KBM-7 (cell line): ENCODE measurements around the gene KIF1A.

Experiments
- DNase-seq: peaks from one replicate; pipeline ENCODE4 v3.0.0-alpha.2; 2015
- in situ Hi-C: fragments of 300-500 bp; cut with MboI; formaldehyde crosslinking; loops from 2 replicates; pipeline ENCODE4 v1.14.3; 2020; ENCODE audit warnings: low sequenced_read_pairs, low pct_unique_long_range_greater_than_20kb, mixed read lengths

KIF1A gene

DNA sequence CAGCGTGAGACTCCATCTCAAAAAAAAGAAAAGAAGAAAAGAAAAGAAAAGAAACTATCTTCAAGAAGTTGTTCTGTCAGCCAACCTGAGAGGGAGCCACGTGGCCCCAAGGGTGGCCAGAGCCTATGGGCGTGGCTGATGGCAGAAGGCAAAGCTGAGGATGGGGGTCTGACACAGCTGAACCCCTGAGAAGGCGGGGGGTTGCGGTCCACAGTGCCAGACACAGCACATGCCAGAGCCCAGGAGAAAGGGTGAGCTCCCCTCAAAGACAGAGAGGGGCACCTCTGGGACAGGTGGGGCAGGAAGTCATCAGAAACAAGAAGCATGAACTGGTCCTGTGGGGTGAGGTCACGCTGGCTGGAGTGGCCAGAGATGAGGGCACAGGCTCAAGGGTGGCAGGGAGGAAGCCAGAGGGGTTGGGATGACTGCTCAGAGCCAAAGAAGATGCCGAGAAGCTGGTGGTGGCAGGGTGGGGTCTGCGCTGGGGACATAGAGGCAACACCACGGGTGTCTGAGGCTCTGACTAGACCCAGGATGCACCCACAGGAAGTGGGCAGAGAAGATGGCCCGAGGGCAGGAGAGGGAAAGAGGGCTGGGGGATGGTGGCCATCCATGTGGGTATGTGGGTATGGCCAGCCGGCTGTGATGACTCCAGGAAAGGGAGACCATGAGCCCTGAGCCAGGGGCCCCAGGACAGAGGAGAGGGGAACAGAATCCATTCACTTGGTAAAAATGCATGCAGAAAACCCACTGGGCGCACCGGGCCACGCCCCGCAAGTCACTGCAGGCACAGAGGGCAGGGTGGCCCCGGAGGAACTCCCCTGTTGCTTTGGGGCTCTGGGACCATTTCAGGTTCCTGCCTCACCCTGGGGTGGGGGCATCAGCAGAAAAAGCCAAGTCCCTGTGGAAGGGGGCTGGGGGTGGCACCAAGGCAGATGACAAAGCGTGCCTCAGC is 8.4 kb downstream of the KIF1A start:
- no peak for DNase-seq
- in situ Hi-C loops: no loop called here

DNA sequence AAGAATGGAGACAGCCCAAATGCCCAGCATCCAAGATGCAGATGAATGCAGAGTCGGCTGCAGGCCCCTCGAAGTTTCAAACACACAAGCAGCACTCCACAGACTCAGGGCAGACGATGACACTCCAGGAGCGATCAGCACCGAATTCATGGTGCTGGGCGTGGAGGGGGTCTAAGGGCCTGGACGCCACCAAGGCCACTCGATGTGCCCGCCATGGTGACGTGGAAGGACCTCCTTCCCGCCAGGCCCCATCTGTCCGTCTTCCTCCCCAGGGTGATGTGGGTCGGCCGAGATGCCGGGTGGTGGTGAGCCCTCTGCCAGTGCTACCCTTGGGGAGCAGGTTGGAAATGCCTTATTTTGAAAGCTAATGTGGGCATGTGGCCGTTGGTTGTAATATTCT is 9.4 kb downstream of the KIF1A start:
- DNase-seq: no peak
- in situ Hi-C loops: no loop called here

DNA sequence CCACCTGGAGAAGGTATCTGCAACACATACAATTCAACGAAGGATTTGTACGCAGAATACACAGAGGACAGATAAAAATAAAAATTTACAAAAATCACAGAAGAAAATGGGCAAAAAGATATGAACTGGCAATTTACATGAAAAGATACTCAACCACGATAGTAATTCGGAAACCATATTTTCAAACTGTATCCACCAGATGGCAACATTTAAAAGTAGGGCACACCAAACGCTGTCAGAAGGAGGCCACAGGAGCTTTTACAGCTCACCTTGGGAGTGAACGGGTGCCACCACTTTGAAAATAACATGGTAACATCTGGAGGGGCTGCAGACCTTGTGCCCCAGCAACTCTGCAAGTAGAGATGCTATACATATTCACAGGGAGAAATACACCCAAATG is 9.8 kb downstream of the KIF1A start:
- in situ Hi-C loops: no loop called here
- peak; percentile 8 for DNase-seq

DNA sequence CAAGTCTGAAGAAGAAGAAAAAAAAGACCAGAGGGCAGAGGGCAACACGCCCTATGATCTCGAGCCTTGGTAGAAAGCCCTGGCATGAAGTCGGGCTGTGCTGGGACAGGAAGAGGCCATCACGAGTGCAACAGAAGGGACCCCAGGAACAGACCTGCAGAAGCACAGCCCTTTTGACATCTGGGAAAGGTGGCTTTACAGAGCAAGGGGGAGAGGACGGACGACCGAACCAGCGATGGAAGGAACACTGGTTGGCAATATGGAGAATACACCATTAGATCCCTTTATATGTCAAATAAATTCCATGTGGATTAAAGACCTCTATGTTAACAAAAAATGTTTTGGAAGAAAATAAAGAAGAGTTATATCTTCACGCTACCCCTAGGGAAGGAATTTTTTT is 10.7 kb downstream of the KIF1A start:
- in situ Hi-C loops: no loop called here

DNA sequence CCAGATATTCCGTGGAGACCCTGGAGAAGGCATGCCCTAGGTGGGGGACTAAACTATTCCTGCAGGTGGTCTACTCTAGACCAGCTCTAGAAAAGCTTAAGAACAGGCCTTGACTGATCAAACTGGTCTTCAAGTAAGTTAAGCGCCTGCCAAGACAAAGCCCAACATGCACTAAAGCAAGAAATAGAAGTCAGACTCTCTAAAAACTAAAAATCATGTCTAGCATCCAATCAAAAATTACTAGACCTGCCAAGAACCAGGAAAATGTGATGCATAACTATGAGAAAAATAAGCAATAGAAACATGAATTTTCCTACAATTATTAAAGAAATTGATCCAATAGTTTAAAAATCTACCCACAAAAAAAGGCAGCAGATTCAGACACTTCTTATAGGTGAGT is 13.6 kb downstream of the KIF1A start:
- DNase-seq: no peak
- in situ Hi-C loops: no loop called here

More for the DNA sequence above, 10.7 kb downstream of the KIF1A start:
- DNase-seq: no peak

DNA sequence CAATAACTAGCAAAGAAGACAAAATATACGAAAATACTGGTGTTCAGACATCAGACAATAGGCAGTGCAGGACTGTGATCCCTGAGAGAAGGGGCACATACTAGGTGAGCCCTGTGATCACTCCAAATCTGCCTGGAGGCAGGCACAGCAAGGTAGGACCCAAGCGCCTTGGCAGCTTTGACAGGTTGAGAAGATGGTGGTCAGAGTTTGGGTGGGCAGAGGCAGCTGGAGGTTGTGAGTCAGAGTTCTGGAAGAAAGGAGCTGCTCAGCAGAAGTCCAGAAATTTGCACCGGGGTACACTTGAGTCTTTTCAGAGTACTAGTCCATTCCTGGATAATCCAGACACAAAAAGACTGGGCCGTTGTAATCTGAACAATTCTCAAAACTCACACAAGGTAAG is 14.0 kb downstream of the KIF1A start:
- in situ Hi-C loops: no loop called here
- DNase-seq: no peak

DNA sequence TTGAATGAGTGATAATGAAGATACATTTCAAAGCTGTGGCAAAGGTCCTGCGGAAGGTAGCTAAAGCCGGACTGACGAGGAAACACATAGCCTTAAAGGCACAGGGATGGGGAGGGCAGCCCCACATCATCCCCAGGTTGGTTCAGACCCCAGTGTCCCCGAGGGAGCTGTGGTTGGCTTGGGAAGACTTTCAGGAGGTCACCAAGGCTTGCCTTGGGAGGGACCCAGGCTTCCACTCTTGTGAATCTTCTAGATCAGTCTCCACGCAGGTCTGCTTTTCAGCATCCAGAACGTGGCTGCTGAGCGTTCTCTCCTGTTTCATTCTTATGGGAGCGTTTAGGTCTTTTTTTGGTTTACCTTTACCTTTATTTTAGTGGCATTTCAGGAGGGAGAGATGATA is 16.8 kb downstream of the KIF1A start:
- in situ Hi-C loops: no loop called here
- DNase-seq: no peak

DNA sequence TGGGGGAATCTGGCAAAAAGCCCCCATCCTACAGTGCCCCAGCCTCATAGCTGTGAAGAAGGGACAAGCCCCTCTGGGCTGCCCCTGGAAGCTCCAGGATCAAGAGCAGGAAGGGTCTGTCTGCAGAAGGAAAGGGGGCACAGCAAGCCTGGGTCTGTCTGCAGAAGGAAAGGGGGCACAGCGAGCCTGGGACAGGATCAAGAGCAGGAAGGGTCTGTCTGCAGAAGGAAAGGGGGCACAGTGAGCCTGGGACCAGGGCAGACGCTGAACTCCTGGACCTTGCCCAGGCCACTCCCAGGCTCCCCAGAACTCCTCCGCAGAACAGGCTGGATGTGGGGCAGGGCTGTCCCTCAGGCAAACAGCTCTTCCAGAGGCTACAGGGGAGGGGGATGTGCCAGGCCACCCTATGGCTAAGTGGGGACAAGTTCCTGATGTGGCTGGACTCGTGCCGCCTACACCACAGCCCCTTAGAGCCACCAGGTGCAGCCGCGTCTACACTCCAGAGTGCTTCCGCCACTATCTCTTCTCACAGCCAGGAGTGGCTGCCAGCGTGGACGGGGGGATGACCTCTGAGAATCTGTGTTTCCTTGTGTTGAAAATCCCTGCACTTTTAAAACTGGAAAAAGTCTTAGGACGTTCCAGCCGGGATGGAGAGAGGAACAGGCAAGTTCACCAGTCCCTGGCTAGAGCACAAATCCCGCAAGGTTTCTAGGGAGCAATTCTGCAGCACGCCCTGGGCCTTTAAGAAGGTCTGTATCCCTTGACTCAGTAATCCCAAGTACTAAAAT is 20.8 kb downstream of the KIF1A start:
- in situ Hi-C loops: no loop called here
- no peak for DNase-seq

DNA sequence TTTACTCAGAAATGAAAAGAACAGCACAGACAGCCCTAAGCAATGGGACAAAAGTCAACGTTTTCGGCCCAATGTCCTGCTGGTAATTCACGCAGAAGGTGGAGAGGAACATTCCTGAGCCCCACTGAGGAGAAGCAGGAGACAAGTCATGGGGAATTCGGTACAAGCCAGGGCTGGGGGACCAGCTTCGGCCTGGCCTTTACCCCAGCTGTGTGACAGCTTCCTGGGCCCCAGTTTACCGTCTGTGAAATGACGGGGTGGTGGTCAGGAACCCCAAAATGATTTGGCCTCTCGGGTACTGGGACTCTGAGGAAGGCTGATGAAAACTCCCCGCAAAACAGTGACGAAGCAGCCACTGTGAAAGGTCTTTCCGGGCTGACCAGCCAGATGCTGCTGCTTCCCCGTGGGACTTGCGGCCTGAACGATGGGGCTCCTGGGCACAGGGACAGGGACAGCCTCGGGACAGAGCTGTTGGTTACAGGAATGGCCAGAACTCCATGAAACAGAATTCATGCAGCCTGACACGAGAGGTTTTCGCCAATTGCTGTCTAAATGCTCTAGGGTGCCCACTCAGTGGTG is 21.6 kb downstream of the KIF1A start:
- DNase-seq: no peak
- in situ Hi-C loops: no loop called here

DNA sequence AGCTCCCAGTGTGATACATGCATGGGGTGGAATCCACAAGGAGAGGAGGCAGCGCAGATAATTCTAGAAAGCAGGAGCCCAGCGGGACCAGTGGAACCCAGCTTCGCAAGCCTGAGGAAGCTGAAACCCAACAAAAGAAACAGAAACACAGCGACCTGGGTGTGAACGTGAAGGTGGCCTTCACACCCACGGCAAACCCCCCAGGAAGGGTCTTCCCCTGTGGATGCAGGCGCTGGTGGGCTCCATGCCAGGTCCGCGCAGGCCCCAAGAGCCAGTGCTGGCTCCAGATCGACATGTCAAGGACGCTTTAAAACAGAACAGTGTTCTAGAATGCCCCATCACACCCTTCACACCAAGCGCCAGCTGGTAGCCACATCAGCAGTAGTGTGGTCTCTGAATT is 22.1 kb downstream of the KIF1A start:
- no peak for DNase-seq
- in situ Hi-C loops: no loop called here

DNA sequence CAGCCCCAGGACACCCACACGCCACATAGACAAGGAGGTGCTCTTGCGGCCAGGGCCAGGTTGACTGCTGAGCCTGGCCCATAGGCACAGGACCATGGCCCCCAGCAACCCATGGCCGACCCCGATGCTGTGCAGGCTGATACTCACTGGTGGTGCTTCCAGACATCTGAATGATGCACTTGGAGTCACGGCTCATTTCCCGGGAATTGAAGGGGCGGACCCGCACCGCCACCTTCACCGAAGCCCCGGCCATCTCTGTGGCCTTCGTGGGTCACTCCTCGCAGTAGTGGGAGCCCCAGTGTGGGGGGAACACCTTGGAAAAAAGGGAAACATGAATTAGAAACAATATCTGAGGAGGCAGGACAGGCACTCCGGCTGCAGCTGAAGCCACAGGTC is 22.5 kb downstream of the KIF1A start:
- no peak for DNase-seq
- in situ Hi-C loops: no loop called here

DNA sequence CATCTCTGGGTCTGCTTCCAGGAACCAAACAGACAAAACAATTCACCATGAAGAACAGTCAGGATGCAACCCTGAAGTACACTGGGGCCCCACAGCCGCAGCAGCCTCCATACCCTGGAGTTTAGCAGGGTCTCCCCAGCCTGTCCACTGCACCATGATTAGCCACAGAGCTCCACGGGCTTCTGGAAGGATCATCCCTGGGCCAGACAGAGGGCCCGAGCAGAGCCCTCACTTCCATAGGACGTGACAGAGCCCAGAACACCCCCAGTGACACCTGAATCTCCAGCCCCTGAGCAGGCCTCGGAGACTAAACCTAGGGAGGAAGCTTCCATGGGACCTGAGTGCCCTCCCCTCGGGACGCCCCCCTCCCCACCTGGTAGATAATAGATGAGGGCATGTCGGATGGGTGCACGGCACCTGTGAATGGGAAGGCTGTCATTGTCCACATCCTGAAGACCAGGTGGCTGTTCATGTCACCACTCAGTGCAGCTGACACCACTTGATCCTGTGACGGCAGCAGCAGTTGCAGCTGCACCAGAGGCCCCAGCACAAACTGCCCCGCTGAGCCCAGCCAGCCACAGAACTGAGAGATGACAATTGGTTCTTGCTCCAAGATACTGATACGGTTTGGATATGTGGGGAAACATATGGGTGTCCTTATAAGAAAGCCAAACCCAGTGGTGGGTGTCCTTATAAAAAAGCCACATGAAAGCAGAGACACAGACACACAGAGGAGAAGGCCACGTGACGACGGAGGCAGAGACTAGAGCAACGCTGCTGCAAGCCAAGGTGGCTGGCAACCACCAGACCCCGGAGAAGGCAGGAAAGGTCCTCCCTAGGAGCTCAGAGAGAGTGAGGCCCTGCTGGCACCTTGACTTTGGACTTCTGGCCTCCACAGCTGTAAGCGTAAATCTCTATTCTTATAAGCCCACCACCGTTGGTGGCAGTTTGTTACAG is 23.2 kb downstream of the KIF1A start:
- in situ Hi-C loops: no loop called here
- DNase-seq: no peak

DNA sequence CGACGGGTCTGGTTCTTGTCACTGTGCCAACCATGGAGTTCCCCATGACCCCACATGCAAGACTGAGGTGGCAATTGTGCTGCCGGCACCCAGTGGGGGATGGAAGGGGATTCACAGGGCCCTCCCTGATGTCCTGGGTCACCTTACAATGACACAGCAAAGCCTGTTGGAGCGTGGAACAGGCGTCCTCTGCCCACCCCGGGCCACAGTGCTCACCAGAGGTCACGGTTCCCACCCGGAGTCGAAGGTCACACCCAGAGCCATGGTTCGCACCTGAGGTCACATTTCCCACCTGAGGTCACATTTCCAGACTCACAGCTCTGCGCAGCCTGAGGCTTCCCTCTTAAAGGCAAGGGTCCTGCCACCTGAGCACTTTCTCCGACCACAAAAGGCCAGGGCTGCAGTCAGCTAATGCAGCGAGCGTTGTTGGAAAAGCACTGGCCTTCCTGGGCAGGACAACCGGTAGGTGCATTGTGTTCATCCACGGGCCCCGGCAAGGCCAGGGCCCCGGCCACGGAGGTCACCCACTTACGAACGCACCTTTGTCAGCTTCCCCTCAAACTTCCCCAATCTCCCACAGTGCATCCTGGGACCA is 24.0 kb downstream of the KIF1A start:
- in situ Hi-C loops: no loop called here
- no peak for DNase-seq

DNA sequence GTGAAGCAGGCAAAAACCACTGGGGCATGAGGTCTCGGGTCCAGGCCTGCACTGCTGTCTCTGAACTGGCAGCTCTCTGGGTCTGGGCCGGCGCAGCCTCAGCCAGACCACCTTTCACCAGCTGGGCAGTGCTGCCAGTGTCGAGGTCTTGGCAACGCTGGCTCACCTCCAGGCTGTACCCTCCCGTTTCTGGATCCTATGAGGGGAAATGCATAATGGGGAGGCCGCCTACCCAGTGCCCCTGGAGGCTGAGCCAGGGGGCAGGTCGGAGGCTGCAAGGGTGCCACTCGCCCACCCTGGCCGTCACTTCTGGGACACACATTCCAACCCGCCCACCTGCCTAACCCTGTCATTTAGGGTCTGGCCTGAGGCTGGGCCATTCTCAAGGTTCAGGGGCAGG is 24.6 kb downstream of the KIF1A start:
- in situ Hi-C loops: no loop called here
- DNase-seq: no peak

DNA sequence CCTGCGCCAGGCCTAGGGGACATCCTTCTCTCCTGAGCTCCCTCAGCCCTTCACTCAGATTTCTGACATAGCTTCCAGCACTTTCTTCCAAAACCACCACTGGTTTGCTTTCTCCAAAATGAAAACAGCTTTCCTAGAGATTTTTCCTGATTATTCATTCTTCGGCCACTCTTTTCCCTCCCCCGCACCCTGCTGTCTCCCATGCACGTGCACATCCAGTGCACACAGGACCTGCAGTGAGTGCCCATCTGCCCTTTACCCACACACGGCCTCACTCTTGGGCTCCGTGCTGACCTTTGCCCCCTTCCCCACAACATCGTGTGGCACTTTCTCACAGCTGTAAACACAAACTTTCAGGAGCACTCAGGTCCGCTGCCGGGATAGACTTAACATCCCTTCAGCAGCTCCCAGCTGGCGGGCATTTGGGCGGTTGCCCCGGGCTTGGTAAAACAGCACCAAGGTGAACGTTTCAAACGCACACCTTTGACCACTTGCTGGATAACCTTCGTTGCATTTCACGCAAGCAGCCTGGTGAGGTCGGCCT is 25.8 kb downstream of the KIF1A start:
- DNase-seq: no peak
- in situ Hi-C loops: no loop called here

DNA sequence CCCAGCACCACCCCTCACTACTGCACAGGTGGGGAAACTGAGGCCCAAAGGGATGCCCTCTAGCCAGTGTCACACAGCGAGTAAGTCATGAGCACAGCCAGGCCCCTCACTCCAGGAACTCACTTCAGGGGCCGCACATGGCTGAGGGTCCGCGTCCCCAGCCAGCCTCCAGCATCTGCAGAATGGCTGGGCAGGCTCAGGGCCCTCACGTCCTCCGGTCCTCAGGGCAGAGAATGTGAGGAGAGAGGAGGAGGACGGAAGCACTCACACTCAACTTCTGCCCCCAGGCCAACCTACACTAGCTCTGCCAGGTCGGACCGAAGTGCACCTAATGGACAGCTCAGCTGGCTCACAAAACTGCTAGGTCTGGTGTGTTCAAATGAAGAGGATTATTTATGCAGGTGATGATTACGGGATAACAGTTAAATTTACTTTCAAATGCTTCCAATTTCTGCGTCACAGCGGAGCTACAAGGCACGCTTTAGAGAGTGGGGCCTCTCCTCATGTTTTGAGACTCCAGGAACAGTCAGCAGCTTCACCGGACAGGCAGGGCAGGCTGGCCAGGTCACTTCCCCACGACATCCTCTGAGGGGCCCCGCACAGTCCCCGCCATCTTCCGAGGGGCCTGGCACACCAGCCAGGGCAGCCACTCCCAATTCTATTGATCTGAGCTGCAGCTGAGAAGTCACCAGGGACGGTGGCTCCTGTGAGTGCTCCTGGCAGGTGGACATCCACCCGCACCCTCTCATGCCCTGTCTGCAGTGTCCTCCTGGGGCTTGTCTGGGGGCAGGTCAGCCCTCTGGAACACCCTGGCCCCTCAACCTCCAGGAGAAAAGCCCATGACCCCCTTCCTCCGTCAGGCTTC is 26.5 kb downstream of the KIF1A start:
- no peak for DNase-seq
- in situ Hi-C loops: no loop called here

DNA sequence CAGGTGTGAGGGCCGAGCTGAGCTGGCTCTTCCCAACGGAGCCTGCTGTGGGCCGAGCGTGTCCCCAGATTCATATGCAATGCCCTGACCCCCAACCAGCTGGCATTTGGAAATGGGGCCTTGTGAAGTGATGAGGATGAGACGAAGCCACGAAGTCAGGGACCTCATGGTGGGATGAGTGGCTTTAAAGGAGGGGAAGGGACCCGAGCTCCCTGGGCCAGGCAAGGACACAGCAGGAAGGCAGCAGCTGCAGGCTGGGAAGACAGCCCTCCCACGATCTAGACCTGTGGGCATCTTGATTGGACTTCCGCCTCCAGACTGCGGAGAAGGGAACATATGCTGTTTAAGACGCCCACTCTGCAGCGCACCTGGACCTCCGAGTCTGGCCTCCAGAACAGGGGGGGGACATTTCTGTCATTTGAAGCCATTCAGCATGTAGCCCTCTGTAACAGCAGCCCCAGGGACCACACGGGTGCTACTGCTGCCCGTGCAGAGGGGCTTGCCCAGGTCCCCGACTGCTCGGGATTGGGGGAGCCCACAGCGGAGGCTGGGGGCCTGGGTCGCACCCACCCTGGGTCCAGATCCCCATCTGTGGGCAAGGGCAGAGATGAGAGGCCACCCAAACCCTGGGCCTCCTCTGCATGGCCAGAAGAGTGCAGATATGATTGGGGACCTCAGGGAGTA is 27.2 kb downstream of the KIF1A start:
- no peak for DNase-seq
- in situ Hi-C loops: no loop called here
